GM11168 (cell line): ENCODE measurements around the gene ESCO1.

Experiments used
- in situ Hi-C: fragments of 300-500 bp; cut with MboI; formaldehyde crosslinking; loops from one replicate; pipeline ENCODE4 v1.12.0; 2022; ENCODE audit warnings: low sequenced_read_pairs; ENCODE audit not compliant: unreplicated experiment

Gene ESCO1

DNA sequence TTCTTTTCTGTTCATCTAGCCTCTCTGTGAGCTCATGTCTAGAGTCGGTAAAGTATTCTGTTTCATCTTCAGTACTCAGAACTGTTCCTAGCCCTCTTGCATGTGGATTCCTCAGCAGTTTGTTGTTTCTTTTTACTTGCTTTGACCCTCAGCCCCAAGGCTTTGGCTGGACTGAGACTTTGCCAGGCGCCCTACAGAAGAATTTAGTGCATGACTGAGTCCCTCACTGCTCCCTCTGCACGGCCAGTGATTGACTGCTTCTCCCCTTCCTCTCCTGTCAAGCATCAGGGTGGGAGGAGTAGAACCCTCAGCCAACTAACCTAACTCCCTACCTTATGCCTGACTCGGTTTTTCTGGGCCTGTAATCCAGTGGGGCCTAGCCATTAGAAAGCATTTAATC lies 109.8 kb downstream of the ESCO1 start:
- in situ Hi-C loops: loop anchor here (25.0 kb wide), 1 partner anchor 472 kb away; no protein-coding TSS in a partner anchor

- in situ Hi-C loops: loop anchor here (25.0 kb wide), 1 partner anchor 472 kb away; no protein-coding TSS in a partner anchor
These were observed 110.5 kb downstream of the ESCO1 start for GRCh38 chr18:21489919-21490495.

DNA sequence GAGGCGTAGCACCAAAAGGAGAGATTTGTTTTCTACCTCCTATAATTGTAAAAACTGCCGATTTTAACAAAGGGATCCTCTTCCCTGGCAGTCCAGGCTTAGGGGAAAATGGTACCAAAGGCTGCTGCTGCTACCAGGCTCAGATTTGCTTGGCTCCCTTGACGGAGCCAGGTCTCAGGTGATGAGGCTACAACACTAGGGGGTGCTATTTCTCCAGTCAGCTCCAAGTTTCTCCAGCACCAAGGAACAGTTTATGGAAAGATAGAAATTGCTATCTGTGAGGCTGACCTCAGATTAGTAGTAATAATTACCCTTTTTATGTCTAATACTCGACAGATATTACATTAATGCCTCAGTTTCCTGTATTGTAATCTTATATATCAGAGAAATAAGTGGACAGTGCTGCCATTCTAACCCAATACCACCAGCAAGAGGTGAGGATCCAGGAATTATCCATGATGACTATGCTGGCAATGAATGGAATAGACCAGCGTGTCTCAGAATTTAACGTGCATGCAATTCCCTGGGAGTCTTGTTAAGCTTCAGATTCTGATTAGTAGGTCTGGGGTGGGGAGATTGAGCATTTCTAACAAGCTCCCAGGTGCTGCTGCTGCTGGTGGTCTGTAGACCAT lies 111.3 kb downstream of the ESCO1 start:
- in situ Hi-C loops: loop anchor here (25.0 kb wide), 1 partner anchor 473 kb away; no protein-coding TSS in a partner anchor

DNA sequence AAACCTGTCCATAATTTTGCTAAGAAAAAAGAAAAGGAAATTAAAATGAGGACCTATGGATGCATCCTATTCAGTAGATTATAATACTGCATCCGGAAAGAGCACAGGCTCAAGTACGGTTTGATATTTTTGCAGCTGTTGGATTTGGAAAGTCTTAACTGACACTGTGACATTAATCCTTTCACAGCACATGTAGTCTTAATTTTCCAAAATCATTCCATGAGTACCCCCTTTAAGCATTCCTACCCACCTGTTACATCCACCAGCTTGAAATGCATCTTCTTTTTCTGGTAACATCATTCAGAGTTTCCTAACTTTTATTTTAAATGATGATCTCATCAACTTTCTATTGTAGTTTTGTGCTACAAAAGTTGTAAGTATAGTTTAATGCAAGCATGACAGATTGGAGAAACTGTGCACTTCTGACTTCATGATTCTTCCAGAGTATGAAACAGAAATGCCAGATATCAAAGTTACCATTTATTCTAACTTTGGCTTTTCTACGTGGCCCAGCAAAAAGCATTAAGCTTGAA lies 113.5 kb downstream of the ESCO1 start:
- in situ Hi-C loops: loop anchor here (25.0 kb wide), 1 partner anchor 475 kb away; no protein-coding TSS in a partner anchor

GRCh38 chr18:21484851-21485636 lies 115.5 kb downstream of the ESCO1 start:
- in situ Hi-C loops: loop anchor here (25.0 kb wide), 1 partner anchor 477 kb away; no protein-coding TSS in a partner anchor

- in situ Hi-C loops: loop anchor here (25.0 kb wide), 1 partner anchor 479 kb away; no protein-coding TSS in a partner anchor
These were observed 117.5 kb downstream of the ESCO1 start for GRCh38 chr18:21483051-21483450.

DNA sequence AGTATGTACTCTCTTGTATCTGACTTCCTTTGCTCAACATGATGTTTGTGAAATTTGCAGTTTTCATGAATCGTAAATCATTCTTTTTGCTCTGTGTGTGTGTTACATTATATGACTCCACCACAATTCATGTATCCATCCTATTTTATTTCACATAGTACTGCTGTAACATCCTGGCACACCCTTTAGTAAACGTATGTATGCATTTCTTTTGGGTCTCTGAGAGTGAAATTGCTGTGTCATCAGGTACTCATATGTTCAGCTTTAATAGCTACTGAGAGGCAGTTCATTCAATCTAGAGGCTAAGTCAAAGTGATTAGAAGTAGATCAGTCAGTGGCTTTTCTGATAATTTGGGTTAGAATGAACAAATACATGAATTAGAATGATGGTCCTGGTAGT lies 118.8 kb downstream of the ESCO1 start:
- in situ Hi-C loops: loop anchor here (25.0 kb wide), 1 partner anchor 481 kb away; no protein-coding TSS in a partner anchor

GRCh38 chr18:21479721-21480120 lies 120.8 kb downstream of the ESCO1 start:
- in situ Hi-C loops: loop anchor here (25.0 kb wide), 1 partner anchor 483 kb away; no protein-coding TSS in a partner anchor
